ENCODE results near the gene TMEM258.
A peak's percentile ranks its signal among the peaks of the same experiment; 100 is the strongest.

Gene TMEM258

GRCh38 chr11:61752925-61753521, 39.4 kb downstream of the TMEM258 start:
- H3K4me3 ChIP-seq (ENCODE audit: low read depth, low read length): peak overlapping the region; percentile 70
- H3K9ac ChIP-seq (ENCODE audit: low read depth, low read length): no peak overlapping the region
- peaks cover 22% of the 10 kb centered on the region for H3K4me1 ChIP-seq (ENCODE audit: control insufficient read depth, insufficient read depth, low read length)
- H3K36me3 ChIP-seq (ENCODE audit: control insufficient read depth, insufficient read depth, low read length): no peaks in the 10 kb centered on the region
- H3K27ac ChIP-seq (ENCODE audit: low read depth, low read length): no peak overlapping the region
- H3K27me3 ChIP-seq (ENCODE audit: control insufficient read depth, insufficient read depth, low read length): peaks cover 28% of the 10 kb centered on the region
- H3K9me3 ChIP-seq (ENCODE audit: control insufficient read depth, insufficient read depth, low read length): no peaks in the 10 kb centered on the region

GRCh38 chr11:61752117-61752924, 40.1 kb downstream of the TMEM258 start, which contains the start of gene MYRF:
Gene MYRF, plus strand, starts transcription at chr11:61752636. Its CDS starts 109 bp downstream, at chr11:61752745.
- no peaks in the 10 kb centered on the region for H3K9me3 ChIP-seq (ENCODE audit: control insufficient read depth, insufficient read depth, low read length)
- no peak within 1 kb of the TSS; the same call in 1 of the 2 replicates for H3K9ac ChIP-seq (ENCODE audit: low read depth, low read length)
- H3K27me3 ChIP-seq (ENCODE audit: control insufficient read depth, insufficient read depth, low read length): peaks cover 28% of the 10 kb centered on the region
- H3K4me3 ChIP-seq (ENCODE audit: low read depth, low read length): peak within 1 kb of the TSS; percentile 70
- no peaks in the 10 kb centered on the region for H3K36me3 ChIP-seq (ENCODE audit: control insufficient read depth, insufficient read depth, low read length)
- H3K4me1 ChIP-seq (ENCODE audit: control insufficient read depth, insufficient read depth, low read length): peaks cover 27% of the 10 kb centered on the region
- H3K27ac ChIP-seq (ENCODE audit: low read depth, low read length): no peak within 1 kb of the TSS

- H3K36me3 ChIP-seq (ENCODE audit: control insufficient read depth, insufficient read depth, low read length): no peaks in the 10 kb centered on the region
- peaks cover 24% of the 10 kb centered on the region for H3K4me1 ChIP-seq (ENCODE audit: control insufficient read depth, insufficient read depth, low read length)
- no peak overlapping the region for H3K4me3 ChIP-seq (ENCODE audit: low read depth, low read length)
- no peak overlapping the region for H3K27ac ChIP-seq (ENCODE audit: low read depth, low read length)
- no peak overlapping the region for H3K9ac ChIP-seq (ENCODE audit: low read depth, low read length)
- H3K9me3 ChIP-seq (ENCODE audit: control insufficient read depth, insufficient read depth, low read length): no peaks in the 10 kb centered on the region
- peaks cover 28% of the 10 kb centered on the region for H3K27me3 ChIP-seq (ENCODE audit: control insufficient read depth, insufficient read depth, low read length)
Measured at GRCh38 chr11:61751384-61751783, 41.0 kb downstream of the TMEM258 start.

- H3K4me3 ChIP-seq (ENCODE audit: low read depth, low read length): no peak overlapping the region
- peaks cover 18% of the 10 kb centered on the region for H3K4me1 ChIP-seq (ENCODE audit: control insufficient read depth, insufficient read depth, low read length)
- no peaks in the 10 kb centered on the region for H3K9me3 ChIP-seq (ENCODE audit: control insufficient read depth, insufficient read depth, low read length)
- no peak overlapping the region for H3K27ac ChIP-seq (ENCODE audit: low read depth, low read length)
- H3K36me3 ChIP-seq (ENCODE audit: control insufficient read depth, insufficient read depth, low read length): no peaks in the 10 kb centered on the region
- H3K27me3 ChIP-seq (ENCODE audit: control insufficient read depth, insufficient read depth, low read length): peaks cover 28% of the 10 kb centered on the region
- H3K9ac ChIP-seq (ENCODE audit: low read depth, low read length): no peak overlapping the region
Measured at GRCh38 chr11:61750631-61751273, 41.6 kb downstream of the TMEM258 start.

GRCh38 chr11:61749591-61750217, 42.7 kb downstream of the TMEM258 start:
- no peaks in the 10 kb centered on the region for H3K36me3 ChIP-seq (ENCODE audit: control insufficient read depth, insufficient read depth, low read length)
- peak overlapping the region; percentile 53 for H3K27ac ChIP-seq (ENCODE audit: low read depth, low read length)
- H3K4me1 ChIP-seq (ENCODE audit: control insufficient read depth, insufficient read depth, low read length): peaks cover 18% of the 10 kb centered on the region
- H3K27me3 ChIP-seq (ENCODE audit: control insufficient read depth, insufficient read depth, low read length): peaks cover 28% of the 10 kb centered on the region
- H3K4me3 ChIP-seq (ENCODE audit: low read depth, low read length): no peak overlapping the region
- H3K9ac ChIP-seq (ENCODE audit: low read depth, low read length): no peak overlapping the region
- no peaks in the 10 kb centered on the region for H3K9me3 ChIP-seq (ENCODE audit: control insufficient read depth, insufficient read depth, low read length)

- Histone ChIP-seq H3K27me3 (ENCODE audit: control insufficient read depth, insufficient read depth, low read length) (peaks cover 15% of the 10 kb centered on the region), H3K36me3 (ENCODE audit: control insufficient read depth, insufficient read depth, low read length) (peaks cover 4% of the 10 kb centered on the region), H3K9me3 (ENCODE audit: control insufficient read depth, insufficient read depth, low read length) (no peaks in the 10 kb centered on the region), H3K9ac (ENCODE audit: low read depth, low read length) (no peak overlapping the region), H3K4me1 (ENCODE audit: control insufficient read depth, insufficient read depth, low read length) (peaks cover 18% of the 10 kb centered on the region), H3K27ac (ENCODE audit: low read depth, low read length) (no peak overlapping the region), H3K4me3 (ENCODE audit: low read depth, low read length) (no peak overlapping the region)
Measured at GRCh38 chr11:61747967-61748285, 44.5 kb downstream of the TMEM258 start.

GRCh38 chr11:61747192-61747966, 45.0 kb downstream of the TMEM258 start:
- Histone ChIP-seq H3K27me3 (ENCODE audit: control insufficient read depth, insufficient read depth, low read length) (peaks cover 11% of the 10 kb centered on the region), H3K9ac (ENCODE audit: low read depth, low read length) (no peak overlapping the region), H3K27ac (ENCODE audit: low read depth, low read length) (no peak overlapping the region), H3K4me1 (ENCODE audit: control insufficient read depth, insufficient read depth, low read length) (peaks cover 18% of the 10 kb centered on the region), H3K36me3 (ENCODE audit: control insufficient read depth, insufficient read depth, low read length) (peaks cover 4% of the 10 kb centered on the region), H3K4me3 (ENCODE audit: low read depth, low read length) (no peak overlapping the region), H3K9me3 (ENCODE audit: control insufficient read depth, insufficient read depth, low read length) (no peaks in the 10 kb centered on the region)

- Histone ChIP-seq H3K4me1 (ENCODE audit: control insufficient read depth, insufficient read depth, low read length) (peaks cover 18% of the 10 kb centered on the region), H3K27ac (ENCODE audit: low read depth, low read length) (no peak overlapping the region), H3K27me3 (ENCODE audit: control insufficient read depth, insufficient read depth, low read length) (peaks cover 5% of the 10 kb centered on the region)
Measured at GRCh38 chr11:61746442-61747191, 45.8 kb downstream of the TMEM258 start.

GRCh38 chr11:61745781-61746441, 46.5 kb downstream of the TMEM258 start:
- no peak overlapping the region for H3K4me3 ChIP-seq (ENCODE audit: low read depth, low read length)
- no peak overlapping the region for H3K27ac ChIP-seq (ENCODE audit: low read depth, low read length)
- peaks cover 15% of the 10 kb centered on the region for H3K36me3 ChIP-seq (ENCODE audit: control insufficient read depth, insufficient read depth, low read length)
- H3K9me3 ChIP-seq (ENCODE audit: control insufficient read depth, insufficient read depth, low read length): no peaks in the 10 kb centered on the region
- no peaks in the 10 kb centered on the region for H3K27me3 ChIP-seq (ENCODE audit: control insufficient read depth, insufficient read depth, low read length)
- no peak overlapping the region for H3K9ac ChIP-seq (ENCODE audit: low read depth, low read length)
- peaks cover 18% of the 10 kb centered on the region for H3K4me1 ChIP-seq (ENCODE audit: control insufficient read depth, insufficient read depth, low read length)

More at GRCh38 chr11:61746442-61747191, 45.8 kb downstream of the TMEM258 start:
- no peaks in the 10 kb centered on the region for H3K9me3 ChIP-seq (ENCODE audit: control insufficient read depth, insufficient read depth, low read length)
- H3K36me3 ChIP-seq (ENCODE audit: control insufficient read depth, insufficient read depth, low read length): peaks cover 10% of the 10 kb centered on the region
- H3K4me3 ChIP-seq (ENCODE audit: low read depth, low read length): no peak overlapping the region
- no peak overlapping the region for H3K9ac ChIP-seq (ENCODE audit: low read depth, low read length)

Measured in HUES48 (cell line).